ENCODE measurements around the gene RBBP4. TPM values are rescaled to one million over a fixed set of nuclear protein-coding genes. Genes with fewer than 3 reads are reported as not detected.
A peak's percentile ranks its signal among the peaks of the same experiment; 100 is the strongest.

RBBP4 gene
- total RNA-seq, 1 experiment from 2014 or later, result 165 TPM

- peak overlapping the region; percentile 71 for H3K27ac Mint-ChIP-seq (ENCODE audit: low read depth, unreplicated experiment)
- BruUV-seq (replicated peaks), result no TSS peak
- no peak for TF ChIP-seq CTCF (IDR thresholded peaks at IDR 0.05; ENCODE audit: unreplicated experiment)
- ChIA-PET CTCF (interaction anchor here (0.6 to 6.6 kb wide), 6 partner anchors 8 to 154 kb away, joined by 3 to 28 read pairs (median 6); no protein-coding TSS in a partner anchor), POLR2A (interaction anchor here (0.6 to 2.2 kb wide), 9 partner anchors 8 to 227 kb away, joined by 3 to 10 read pairs (median 3); no protein-coding TSS in a partner anchor)
- H3K36me3 Mint-ChIP-seq (ENCODE audit: insufficient read depth, unreplicated experiment), result no peaks in the 10 kb centered on the region
- H3K27me3 Mint-ChIP-seq (ENCODE audit: insufficient read depth, unreplicated experiment), result no peaks in the 10 kb centered on the region
- intact Hi-C loops (cut with micrococcal nuclease), result loop anchor here (5.0 kb wide), 1 partner anchor 37 kb away; no protein-coding TSS in a partner anchor
- no peak overlapping the region for H3K4me3 Mint-ChIP-seq (ENCODE audit: unreplicated experiment)
- DNase-seq (ENCODE audit: unreplicated experiment), result peak; percentile 93
- peaks cover 16% of the 10 kb centered on the region for H3K4me1 Mint-ChIP-seq (ENCODE audit: insufficient read depth, unreplicated experiment)
- H3K9me3 Mint-ChIP-seq (ENCODE audit: unreplicated experiment), result no peaks in the 10 kb centered on the region
Observed at GRCh38 chr1:32724678-32725614, 73.9 kb downstream of the RBBP4 start.

GRCh38 chr1:32725615-32725982 is 74.6 kb downstream of the RBBP4 start:
- CTCF ChIA-PET, result interaction anchor here (0.6 to 6.6 kb wide), 5 partner anchors 13 to 153 kb away, joined by 3 to 28 read pairs (median 6); no protein-coding TSS in a partner anchor
- no TSS peak for BruUV-seq (replicated peaks)
- Mint-ChIP-seq H3K27ac (ENCODE audit: low read depth, unreplicated experiment) (no peak overlapping the region), H3K9me3 (ENCODE audit: unreplicated experiment) (no peaks in the 10 kb centered on the region), H3K27me3 (ENCODE audit: insufficient read depth, unreplicated experiment) (no peaks in the 10 kb centered on the region), H3K4me1 (ENCODE audit: insufficient read depth, unreplicated experiment) (peaks cover 16% of the 10 kb centered on the region), H3K4me3 (ENCODE audit: unreplicated experiment) (no peak overlapping the region), H3K36me3 (ENCODE audit: insufficient read depth, unreplicated experiment) (no peaks in the 10 kb centered on the region)
- POLR2A ChIA-PET, result interaction anchor here (0.8 to 2.2 kb wide), 7 partner anchors 8 to 47 kb away, joined by 3 to 10 read pairs (median 5); no protein-coding TSS in a partner anchor
- DNase-seq (ENCODE audit: unreplicated experiment), result no peak
- TF ChIP-seq CTCF (IDR thresholded peaks at IDR 0.05; ENCODE audit: unreplicated experiment), result no peak
- intact Hi-C loops (cut with micrococcal nuclease), result loop anchor here (5.0 kb wide), 1 partner anchor 37 kb away; no protein-coding TSS in a partner anchor

GRCh38 chr1:32727876-32728275 is 76.9 kb downstream of the RBBP4 start:
- Mint-ChIP-seq H3K36me3 (ENCODE audit: insufficient read depth, unreplicated experiment) (no peaks in the 10 kb centered on the region), H3K4me1 (ENCODE audit: insufficient read depth, unreplicated experiment) (peaks cover 22% of the 10 kb centered on the region), H3K4me3 (ENCODE audit: unreplicated experiment) (no peak overlapping the region), H3K9me3 (ENCODE audit: unreplicated experiment) (no peaks in the 10 kb centered on the region), H3K27ac (ENCODE audit: low read depth, unreplicated experiment) (no peak overlapping the region), H3K27me3 (ENCODE audit: insufficient read depth, unreplicated experiment) (no peaks in the 10 kb centered on the region)
- intact Hi-C loops (cut with micrococcal nuclease), result loop anchor here (5.0 kb wide), 1 partner anchor 34 kb away; no protein-coding TSS in a partner anchor
- CTCF ChIA-PET, result interaction anchor here (0.9 to 5.6 kb wide), 3 partner anchors 15 to 99 kb away, joined by 3 to 29 read pairs (median 4); no protein-coding TSS in a partner anchor
- no peak for DNase-seq (ENCODE audit: unreplicated experiment)
- POLR2A ChIA-PET, result interaction anchor here (1.1 to 1.7 kb wide), 2 partner anchors 32 to 43 kb away, joined by 3 to 4 read pairs; no protein-coding TSS in a partner anchor
- TF ChIP-seq CTCF (IDR thresholded peaks at IDR 0.05; ENCODE audit: unreplicated experiment), result no peak
- BruUV-seq (replicated peaks), result no TSS peak

All from MCF 10A (cell line).